ENCODE data around the gene ADAMTS6. TPM values are rescaled to one million over a fixed set of nuclear protein-coding genes. Genes with fewer than 3 reads are reported as not detected.

ADAMTS6 gene
- total and polyA plus RNA-seq, 2 of the 13 experiments (the other 11 are each of a cell fraction or from before 2014, with no cell fraction given), result 3.1 to 8.2 TPM

GRCh38 chr5:65198456-65199120, 283.1 kb downstream of the ADAMTS6 start:
- Histone ChIP-seq H2AFZ (ENCODE audit: low read length) (no peak overlapping the region), H4K20me1 (ENCODE audit: insufficient read depth, low read length) (no peaks in the 10 kb centered on the region), H3K36me3 (replicated peaks in 1 of 2; ENCODE audit: control insufficient read depth in 1 of 2, insufficient read depth in 2 of 2, low read length in 2 of 2) (no peaks in the 10 kb centered on the region), H3K4me1 (ENCODE audit: insufficient read depth, low read length) (no peaks in the 10 kb centered on the region), H3K9ac (ENCODE audit: insufficient read depth, low read depth, low read length) (no peak overlapping the region), H3K79me2 (ENCODE audit: insufficient read depth, low read length) (no peaks in the 10 kb centered on the region), H3K4me3 (replicated peaks in 1 of 3; ENCODE audit: insufficient read depth in 1 of 3, low read depth in 2 of 3, low read length in 3 of 3) (no peak overlapping the region), H3K9me3 (ENCODE audit: low read length) (no peaks in the 10 kb centered on the region), H3K27me3 (ENCODE audit: control insufficient read depth in 1 of 2, insufficient read depth in 2 of 2, low read length in 2 of 2) (no peaks in the 10 kb centered on the region), H3K4me2 (ENCODE audit: low read depth, low read length) (no peak overlapping the region), H3K27ac (ENCODE audit: extremely low read length, insufficient read depth, low read length) (no peak overlapping the region)
- FAIRE-seq, result no peak
- CTCF ChIA-PET (ENCODE audit: low intra/inter-chr PET ratio, low total read pairs), result no interaction called here
- POLR2A ChIA-PET, result no interaction called here
- BruUV-seq (replicated peaks), result no TSS peak
- in situ Hi-C loops (cut with HindIII; ENCODE audit: extremely low pct_ligation_motif_present, low pct_unique_long_range_greater_than_20kb), result no loop called here
- DNase-seq (ENCODE audit: low spot score), result peak; percentile 35
- no peak for TF ChIP-seq ELK4 (CRISPR knock-in tag; IDR thresholded peaks at IDR 0.05; ENCODE audit: borderline replicate concordance)
- TF ChIP-seq ZNF607 (CRISPR knock-in tag; IDR thresholded peaks at IDR 0.05; ENCODE audit: borderline replicate concordance), result no peak
- TF ChIP-seq CENPBD1 (CRISPR knock-in tag; IDR thresholded peaks at IDR 0.05; ENCODE audit: borderline replicate concordance, low read depth), result no peak
- TF ChIP-seq ZNF569 (CRISPR knock-in tag; IDR thresholded peaks at IDR 0.05; ENCODE audit: borderline replicate concordance), result no peak
- TF ChIP-seq GLI4 (CRISPR knock-in tag; IDR thresholded peaks at IDR 0.05; ENCODE audit: borderline replicate concordance), result no peak
- TF ChIP-seq ZXDC (CRISPR knock-in tag; IDR thresholded peaks at IDR 0.05), result no peak
- TF ChIP-seq ZNF143 (CRISPR knock-in tag; IDR thresholded peaks at IDR 0.05), result no peak
- no peak for TF ChIP-seq NBN (conservative IDR thresholded peaks at IDR 0.05)
- TF ChIP-seq ZNF552 (CRISPR knock-in tag; IDR thresholded peaks at IDR 0.05; ENCODE audit: borderline replicate concordance), result no peak
- no peak for TF ChIP-seq POLR2A (IDR thresholded peaks at IDR 0.05; ENCODE audit: insufficient read depth in 1 of 2, low read depth in 2 of 2, low read length in 2 of 2)
- TF ChIP-seq ZNF746 (CRISPR knock-in tag; IDR thresholded peaks at IDR 0.05), result no peak
- no peak for TF ChIP-seq ZBTB25 (CRISPR knock-in tag; IDR thresholded peaks at IDR 0.05)
- TF ChIP-seq EEA1 (CRISPR knock-in tag; IDR thresholded peaks at IDR 0.05; ENCODE audit: borderline replicate concordance), result no peak
- TF ChIP-seq ZNF672 (CRISPR knock-in tag; IDR thresholded peaks at IDR 0.05), result no peak
- TF ChIP-seq ZNF431 (CRISPR knock-in tag; IDR thresholded peaks at IDR 0.05; ENCODE audit: borderline replicate concordance, low read depth), result no peak
- no peak for TF ChIP-seq SMARCE1 (IDR thresholded peaks at IDR 0.05; ENCODE audit: borderline replicate concordance)
- TF ChIP-seq ZNF839 (CRISPR knock-in tag; IDR thresholded peaks at IDR 0.05; ENCODE audit: borderline replicate concordance), result no peak
- TF ChIP-seq TCF7 (IDR thresholded peaks at IDR 0.05; ENCODE audit: low read depth), result no peak
- no peak; the same call in 2 of the 3 replicates for ATAC-seq
- intact Hi-C loops (cut with micrococcal nuclease; ENCODE audit: unreplicated experiment), result loop anchor here (5.0 kb wide), 1 partner anchor 254 kb away; no protein-coding TSS in a partner anchor
- 64% methylated on average over 3 of the region's 3 CpGs for WGBS (ENCODE audit: low lambda C conversion rate)
